HUDEP-2 (cell line): Measurements from ENCODE around the gene DGKB.

ENCODE experiments used
- DNase-seq, 76 experiments: peaks; one replicate each; lab custom pipeline; 2025; ENCODE audit not compliant: unreplicated experiment in 76 of 76; lab: John Stamatoyannopoulos, UW

Gene DGKB

GRCh38 chr7:14902589-14903067 lies at the start of gene DGKB:
Gene DGKB, minus strand, starts transcription at chr7:14902751.
- no peak for DNase-seq

GRCh38 chr7:14950013-14950412 lies 47.5 kb upstream of the DGKB start:
- DNase-seq = no peak

- no peak for DNase-seq
Observed at GRCh38 chr7:14938181-14938580, 35.6 kb upstream of the DGKB start.

GRCh38 chr7:14937581-14937980 lies 35.0 kb upstream of the DGKB start:
- DNase-seq = no peak

GRCh38 chr7:14936554-14936953 lies 34.0 kb upstream of the DGKB start:
- DNase-seq = no peak

GRCh38 chr7:14934839-14935238 lies 32.3 kb upstream of the DGKB start:
- DNase-seq = no peak

- DNase-seq = no peak
Observed at GRCh38 chr7:14931511-14932215, 29.1 kb upstream of the DGKB start.

GRCh38 chr7:14924398-14924797 lies 21.8 kb upstream of the DGKB start:
- no peak for DNase-seq

GRCh38 chr7:14911077-14911476 lies 8.5 kb upstream of the DGKB start:
- DNase-seq = no peak

- no peak for DNase-seq
Observed at GRCh38 chr7:14908697-14909096, 6.1 kb upstream of the DGKB start.

- DNase-seq = no peak
Observed at GRCh38 chr7:14905764-14906163, 3.2 kb upstream of the DGKB start.

GRCh38 chr7:14900051-14900450 lies 2.5 kb downstream of the DGKB start:
- DNase-seq = no peak

GRCh38 chr7:14899030-14899429 lies 3.5 kb downstream of the DGKB start:
- no peak for DNase-seq

- no peak for DNase-seq
Observed at GRCh38 chr7:14896461-14896860, 6.1 kb downstream of the DGKB start.

GRCh38 chr7:14894826-14895225 lies 7.7 kb downstream of the DGKB start:
- DNase-seq = no peak

GRCh38 chr7:14892961-14893360 lies 9.6 kb downstream of the DGKB start:
- no peak for DNase-seq

GRCh38 chr7:14891289-14891688 lies 11.3 kb downstream of the DGKB start:
- no peak for DNase-seq

- DNase-seq = no peak
Observed at GRCh38 chr7:14888962-14889361, 13.6 kb downstream of the DGKB start.

GRCh38 chr7:14886533-14886932 lies 16.0 kb downstream of the DGKB start:
- DNase-seq = no peak

GRCh38 chr7:14875941-14876587 lies 26.5 kb downstream of the DGKB start:
- no peak for DNase-seq

GRCh38 chr7:14871880-14872279 lies 30.7 kb downstream of the DGKB start:
- no peak for DNase-seq

- no peak for DNase-seq
Observed at GRCh38 chr7:14870394-14870793, 32.2 kb downstream of the DGKB start.
